IMR-90 (cell line): ENCODE results near the gene PRKCE. TPM values are rescaled to one million over a fixed set of nuclear protein-coding genes. Genes with fewer than 3 reads are reported as not detected.

Source experiments
- ATAC-seq: fragments of 200-7000 bp; cut with Tn5 transposase; 2 replicates; pipeline ENCODE4 v1.9.1; 2020; ENCODE audit warnings: low read depth, mild to moderate bottlenecking, moderate library complexity
- BruUV-seq: library from RNA; stranded (reverse); fragments of 400-500 nt; replicated peaks from 2 replicates; lab custom pipeline; 2021; lab: Mats Ljungman, UMichigan
- CTCF ChIA-PET: fragments of 300-600 bp; formaldehyde crosslinking; extraction: SDS; loops from one replicate; lab custom pipeline; 2021; ENCODE audit warnings: antibody characterized with exemption; lab: Yijun Ruan, JAX
- POLR2A ChIA-PET: fragments of 300-600 bp; sonication (Branson Sonifier 250); formaldehyde crosslinking; loops from one replicate; lab custom pipeline; 2022; ENCODE audit warnings: antibody characterized with exemption; ENCODE audit not compliant: unreplicated experiment; lab: Charles Lee
- DNase-seq: peaks from one replicate; pipeline ENCODE4 v3.0.0; 2013
- H2AFZ ChIP-seq: replicated peaks from 2 replicates; pipeline ENCODE3; 2013; ENCODE audit warnings: low read length, mild to moderate bottlenecking; ENCODE audit not compliant: poor library complexity
- H2AK5ac ChIP-seq: 2 replicates; pipeline ENCODE4 v1.6.1; 2013; ENCODE audit warnings: low read depth, low read length, inconsistent platforms
- H2AK9ac ChIP-seq: replicated peaks from 2 replicates; pipeline ENCODE3; 2013; ENCODE audit warnings: mild to moderate bottlenecking, low read depth, low read length, moderate library complexity; ENCODE audit not compliant: poor library complexity
- H2BK120ac ChIP-seq: 2 replicates; pipeline ENCODE4 v1.6.1; 2013; ENCODE audit warnings: low read depth, low read length, inconsistent platforms
- H2BK15ac ChIP-seq: 3 replicates; pipeline ENCODE4 v1.6.1; 2013; ENCODE audit warnings: low read depth, low read length, inconsistent platforms
- H2BK20ac ChIP-seq: 2 replicates; pipeline ENCODE4 v1.6.1; 2013; ENCODE audit warnings: low read depth, mild to moderate bottlenecking, inconsistent platforms, low read length, moderate library complexity
- H2BK5ac ChIP-seq: 2 replicates; pipeline ENCODE4 v1.6.1; 2013; ENCODE audit warnings: mild to moderate bottlenecking, low read depth, low read length, inconsistent platforms; ENCODE audit not compliant: poor library complexity, severe bottlenecking
- H3K14ac ChIP-seq: replicated peaks from 2 replicates; pipeline ENCODE4 v1.6.1; 2013; ENCODE audit warnings: low read depth, low read length, inconsistent platforms
- H3K18ac ChIP-seq: 2 replicates; pipeline ENCODE4 v1.6.1; 2013; ENCODE audit warnings: low read depth, low read length, control low read depth
- H3K23ac ChIP-seq: 2 replicates; pipeline ENCODE4 v1.6.1; 2013; ENCODE audit warnings: low read depth, low read length, inconsistent platforms
- H3K27ac ChIP-seq: 2 replicates; pipeline ENCODE4 v1.5.1; 2013; ENCODE audit warnings: mild to moderate bottlenecking, control low read depth, low read length; ENCODE audit not compliant: insufficient read depth
- H3K27me3 ChIP-seq: 2 replicates; pipeline ENCODE4 v1.6.1; 2013; ENCODE audit warnings: low read length; ENCODE audit not compliant: control insufficient read depth, insufficient read depth
- H3K36me3 ChIP-seq: 2 replicates; pipeline ENCODE4 v1.6.1; 2013; ENCODE audit warnings: low read length, mixed read lengths; ENCODE audit not compliant: control insufficient read depth, insufficient read depth
- H3K4ac ChIP-seq: 2 replicates; pipeline ENCODE4 v1.6.1; 2013; ENCODE audit warnings: low read depth, low read length, inconsistent platforms
- H3K4me1 ChIP-seq: 2 replicates; pipeline ENCODE4 v1.6.1; 2013; ENCODE audit warnings: low read length, mixed read lengths; ENCODE audit not compliant: control insufficient read depth, insufficient read depth
- H3K4me2 ChIP-seq: 2 replicates; pipeline ENCODE4 v1.6.1; 2013; ENCODE audit warnings: low read depth, mild to moderate bottlenecking, control low read depth, low read length, moderate library complexity
- H3K4me3 ChIP-seq: 2 replicates; pipeline ENCODE4 v1.5.1; 2013; ENCODE audit warnings: low read depth, mild to moderate bottlenecking, control low read depth, low read length, moderate library complexity; ENCODE audit not compliant: insufficient read depth
- H3K56ac ChIP-seq: 2 replicates; pipeline ENCODE4 v1.6.1; 2013; ENCODE audit warnings: low read length, inconsistent platforms; ENCODE audit not compliant: insufficient read depth; ENCODE audit errors: extremely low read depth
- H3K79me1 ChIP-seq, 2 experiments: 2 replicates each; pipeline ENCODE4 v1.6.1; 2013; ENCODE audit warnings: low read length in 2 of 2, inconsistent platforms in 1 of 2, low read depth in 1 of 2
- H3K9ac ChIP-seq: 2 replicates; pipeline ENCODE4 v1.6.1; 2013; ENCODE audit warnings: low read depth, low read length, control low read depth
- H3K9me1 ChIP-seq: 2 replicates; pipeline ENCODE4 v1.6.1; 2013; ENCODE audit warnings: low read length, inconsistent platforms; ENCODE audit not compliant: insufficient read depth
- H3K9me3 ChIP-seq: 2 replicates; pipeline ENCODE4 v1.6.1; 2013; ENCODE audit warnings: low read length; ENCODE audit not compliant: control insufficient read depth, insufficient read depth
- H4K20me1 ChIP-seq: 2 replicates; pipeline ENCODE4 v1.6.1; 2013; ENCODE audit warnings: low read length, inconsistent platforms; ENCODE audit not compliant: insufficient read depth
- H4K5ac ChIP-seq: 2 replicates; pipeline ENCODE4 v1.6.1; 2013; ENCODE audit warnings: mild to moderate bottlenecking, low read depth, low read length, control low read depth
- H4K8ac ChIP-seq, 2 experiments: 2 replicates each; pipeline ENCODE4 v1.6.1; 2013; ENCODE audit warnings: low read depth in 2 of 2, low read length in 2 of 2, control low read depth in 1 of 2, inconsistent platforms in 1 of 2
- H4K91ac ChIP-seq: 2 replicates; pipeline ENCODE4 v1.6.1; 2013; ENCODE audit warnings: low read depth, low read length, inconsistent platforms; ENCODE audit not compliant: insufficient read depth
- BHLHE40 ChIP-seq: fragments of 150-350 bp; IDR thresholded peaks from 2 replicates; pipeline ENCODE4 v1.6.1; 2016; ENCODE audit warnings: mild to moderate bottlenecking, low read depth, low read length
- CEBPB ChIP-seq: IDR thresholded peaks from 2 replicates; pipeline ENCODE4 v1.6.1; 2012; ENCODE audit warnings: low read depth, low read length, improper control_type of control experiment
- CHD1 ChIP-seq: IDR thresholded peaks from 2 replicates; pipeline ENCODE4 v1.6.1; 2012; ENCODE audit warnings: low read depth, low read length, improper control_type of control experiment
- CTCF ChIP-seq: conservative IDR thresholded peaks from 2 replicates; pipeline ENCODE4 v1.5.1; 2012; ENCODE audit warnings: mild to moderate bottlenecking, low read depth, low read length, improper control_type of control experiment
- MAFK ChIP-seq: IDR thresholded peaks from 2 replicates; pipeline ENCODE4 v1.6.1; 2012; ENCODE audit warnings: low read depth, low read length, improper control_type of control experiment
- MAZ ChIP-seq: IDR thresholded peaks from 2 replicates; pipeline ENCODE4 v1.6.1; 2012; ENCODE audit warnings: low read depth, mild to moderate bottlenecking, low read length, improper control_type of control experiment, moderate library complexity, borderline replicate concordance
- MXI1 ChIP-seq: IDR thresholded peaks from 2 replicates; pipeline ENCODE4 v1.6.1; 2012; ENCODE audit warnings: low read depth, mild to moderate bottlenecking, low read length, moderate library complexity, borderline replicate concordance
- NFE2L2 ChIP-seq: fragments of 150-350 bp; IDR thresholded peaks from 2 replicates; pipeline ENCODE4 v1.6.1; 2016; ENCODE audit warnings: low read depth, mild to moderate bottlenecking, low read length
- RCOR1 ChIP-seq: IDR thresholded peaks from 2 replicates; pipeline ENCODE4 v1.6.1; 2012; ENCODE audit warnings: mild to moderate bottlenecking, low read length, improper control_type of control experiment; ENCODE audit not compliant: insufficient replicate concordance
- RFX5 ChIP-seq: IDR thresholded peaks from 2 replicates; pipeline ENCODE4 v1.8.0; 2012; ENCODE audit warnings: low read depth, mild to moderate bottlenecking, low read length, moderate library complexity
- WGBS, 2 experiments: methylation state at CpG; one replicate each; pipeline versions ENCODE4 v1.1.5 to v1.1.7; 2013; ENCODE audit warnings: missing lambda C conversion rate in 2 of 2; ENCODE audit not compliant: insufficient read length in 1 of 2; ENCODE audit errors: extremely low coverage in 2 of 2; 5-methylcytosine and 5-hydroxymethylcytosine counted together
- dilution Hi-C: fragments of 300-500 bp; cut with HindIII; formaldehyde crosslinking; loops from one replicate; pipeline ENCODE4 v1.14.3; 2018; ENCODE audit warnings: low sequenced_read_pairs; ENCODE audit not compliant: unreplicated experiment
- in situ Hi-C: fragments of 300-500 bp; cut with MboI; formaldehyde crosslinking; loops from 3 replicates; pipeline ENCODE4 v1.14.3; 2019; ENCODE audit warnings: low sequenced_read_pairs, inconsistent platforms, mixed read lengths
- intact Hi-C: fragments of 100-400 bp; cut with micrococcal nuclease; formaldehyde crosslinking; loops from 2 replicates; pipeline ENCODE4 v1.10.0; 2022
- polyA plus RNA-seq, 3 experiments: library from polyadenylated mRNA; depleted of rRNA; stranded (reverse); fragments of >200 nt; gene quantifications; 2 replicates each; pipeline ENCODE4 v1.2.3, GENCODE V29; 2012; ENCODE audit warnings: low replicate concordance in 1 of 3
- total RNA-seq: library from RNA; depleted of rRNA; stranded (reverse); fragments of >200 nt; gene quantifications from 2 replicates; pipeline ENCODE4 v1.2.3, GENCODE V29; 2012

The PRKCE gene
- total and polyA plus RNA-seq, 2 of the 4 experiments (the other 2 are of a cell fraction): 8.1 to 32.4 TPM

GRCh38 chr2:46187112-46187618 is 535.7 kb downstream of the PRKCE start (continued):
- TF ChIP-seq MAFK: no peak

GRCh38 chr2:46188041-46188716 is 536.7 kb downstream of the PRKCE start:
- H3K27ac ChIP-seq: no peak overlapping the region
- CTCF ChIA-PET: interaction anchor here (0.6 kb wide), 1 partner anchor 17 kb away, joined by 3 read pairs; no protein-coding TSS in a partner anchor
- H3K14ac ChIP-seq: no peak overlapping the region

More at GRCh38 chr2:46188041-46188716, 536.7 kb downstream of the PRKCE start:
- Histone ChIP-seq H2BK120ac (no peak overlapping the region), H3K4ac (0 out of 2 replicates have a peak overlapping the region, but pooled peaks have one; percentile 4), H3K4me2 (no peak overlapping the region), H3K79me1 (no peaks in the 10 kb centered on the region), H3K9ac (no peak overlapping the region), H3K23ac (0 out of 2 replicates have a peak overlapping the region, but pooled peaks have one; percentile 40), H3K9me3 (no peaks in the 10 kb centered on the region), H2BK20ac (no peak overlapping the region), H3K4me3 (no peak overlapping the region), H4K91ac (no peak overlapping the region), H2AK5ac (0 out of 2 replicates have a peak overlapping the region, but pooled peaks have one; percentile 11), H3K18ac (no peak overlapping the region), H4K8ac (no peak overlapping the region; a peak in 1 of 4 replicates), H4K5ac (no peak overlapping the region), H2AFZ (no peak overlapping the region), H4K20me1 (no peaks in the 10 kb centered on the region), H3K9me1 (peaks cover 6% of the 10 kb centered on the region; the same call in 1 of the 2 replicates), H3K4me1 (peaks cover 2% of the 10 kb centered on the region; the same call in 1 of the 2 replicates), H3K36me3 (peaks cover 6% of the 10 kb centered on the region; the same call in 1 of the 2 replicates), H2BK15ac (no peak overlapping the region), H2AK9ac (peak overlapping the region; percentile 71), H3K56ac (no peak overlapping the region), H2BK5ac (no peak overlapping the region), H3K27me3 (no peaks in the 10 kb centered on the region)
- dilution Hi-C loops: no loop called here
- intact Hi-C loops: no loop called here
- ATAC-seq (no peak), DNase-seq (no peak)
- WGBS, 2 experiments: 71% methylated on average over 2 of the region's 7 CpGs; no CpG with 5 or more reads in 1 of the 2 experiments
- no TSS peak for BruUV-seq
- in situ Hi-C loops: no loop called here
- POLR2A ChIA-PET: no interaction called here
- TF ChIP-seq MXI1 (no peak), CHD1 (no peak), CEBPB (no peak), RFX5 (no peak), BHLHE40 (no peak), CTCF (no peak), NFE2L2 (no peak), MAZ (no peak), RCOR1 (no peak)
